BLaER1 (cell line): Measurements from ENCODE around the gene SERPINB4.

Experiments
- H3K27ac ChIP-seq: shearing (Covaris generic); formaldehyde crosslinking; 2 replicates; pipeline ENCODE4 v1.8.1; 2022
- H3K27me3 ChIP-seq: shearing (Covaris generic); formaldehyde crosslinking; 2 replicates; pipeline ENCODE4 v1.8.1; 2022
- H3K36me3 ChIP-seq: shearing (Covaris generic); formaldehyde crosslinking; 2 replicates; pipeline ENCODE4 v1.8.1; 2022
- H3K4me1 ChIP-seq: shearing (Covaris generic); formaldehyde crosslinking; 2 replicates; pipeline ENCODE4 v1.8.1; 2022
- H3K4me2 ChIP-seq: shearing (Covaris generic); formaldehyde crosslinking; 2 replicates; pipeline ENCODE4 v1.8.1; 2022
- H3K4me3 ChIP-seq: shearing (Covaris generic); formaldehyde crosslinking; 2 replicates; pipeline ENCODE4 v1.8.1; 2022
- H3K9ac ChIP-seq: shearing (Covaris generic); formaldehyde crosslinking; 2 replicates; pipeline ENCODE4 v1.8.1; 2022
- H3K9me3 ChIP-seq: shearing (Covaris generic); formaldehyde crosslinking; 2 replicates; pipeline ENCODE4 v1.8.1; 2022
- H4K20me1 ChIP-seq: shearing (Covaris generic); formaldehyde crosslinking; 2 replicates; pipeline ENCODE4 v1.8.1; 2022
- Cebpa-rat ChIP-seq: shearing (Covaris generic); IDR thresholded peaks from 2 replicates; pipeline ENCODE4 v1.8.1; 2022

Gene SERPINB4

DNA sequence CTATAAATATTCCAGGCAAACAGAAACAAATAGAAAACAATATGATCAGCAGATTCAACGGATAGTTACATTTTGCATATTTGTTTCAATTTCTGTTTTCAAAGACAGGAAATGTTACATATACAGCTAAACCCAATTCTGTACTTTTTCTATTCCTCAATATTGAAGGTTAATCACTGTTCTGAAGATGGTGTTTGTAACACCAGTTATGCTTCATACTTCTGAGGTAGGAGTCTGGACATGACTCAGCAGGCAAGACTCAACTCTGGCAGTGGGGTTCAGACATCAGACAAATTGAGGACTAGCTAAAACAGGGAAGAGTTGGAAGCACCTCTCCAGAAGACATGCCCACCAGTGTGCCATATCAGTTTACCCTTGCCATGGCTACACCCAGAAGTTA is 40.3 kb downstream of the SERPINB4 start:
- Histone ChIP-seq H3K4me1 (no peaks in the 10 kb centered on the region), H3K9ac (no peak overlapping the region), H3K27me3 (no peaks in the 10 kb centered on the region), H3K4me3 (no peak overlapping the region), H3K36me3 (no peaks in the 10 kb centered on the region), H3K9me3 (no peaks in the 10 kb centered on the region), H4K20me1 (no peaks in the 10 kb centered on the region), H3K4me2 (no peak overlapping the region), H3K27ac (no peak overlapping the region)
- no peak for TF ChIP-seq Cebpa-rat

GRCh38 chr18:63603355-63603754 is 40.7 kb downstream of the SERPINB4 start:
- no peak overlapping the region for H3K9ac ChIP-seq
- no peaks in the 10 kb centered on the region for H3K4me1 ChIP-seq
- H4K20me1 ChIP-seq = no peaks in the 10 kb centered on the region
- no peak overlapping the region for H3K4me3 ChIP-seq
- no peak for TF ChIP-seq Cebpa-rat
- no peak overlapping the region for H3K4me2 ChIP-seq
- H3K27ac ChIP-seq = no peak overlapping the region
- H3K27me3 ChIP-seq = no peaks in the 10 kb centered on the region
- no peaks in the 10 kb centered on the region for H3K9me3 ChIP-seq
- no peaks in the 10 kb centered on the region for H3K36me3 ChIP-seq

GRCh38 chr18:63596964-63597363 is 47.1 kb downstream of the SERPINB4 start:
- Histone ChIP-seq H3K27me3 (no peaks in the 10 kb centered on the region), H3K36me3 (no peaks in the 10 kb centered on the region), H3K9me3 (no peaks in the 10 kb centered on the region), H3K9ac (no peak overlapping the region), H3K27ac (no peak overlapping the region), H3K4me1 (no peaks in the 10 kb centered on the region), H4K20me1 (no peaks in the 10 kb centered on the region), H3K4me3 (no peak overlapping the region), H3K4me2 (no peak overlapping the region)
- TF ChIP-seq Cebpa-rat = no peak

- H3K9ac ChIP-seq = no peak overlapping the region
- H3K4me1 ChIP-seq = no peaks in the 10 kb centered on the region
- TF ChIP-seq Cebpa-rat = no peak
- H3K27ac ChIP-seq = no peak overlapping the region
- 0 out of 2 replicates have a peak, but pooled peaks cover 8% of the 10 kb centered on the region for H3K9me3 ChIP-seq
- H3K36me3 ChIP-seq = no peaks in the 10 kb centered on the region
- no peaks in the 10 kb centered on the region for H3K27me3 ChIP-seq
- H3K4me2 ChIP-seq = no peak overlapping the region
- H4K20me1 ChIP-seq = no peaks in the 10 kb centered on the region
- no peak overlapping the region for H3K4me3 ChIP-seq
Observed at GRCh38 chr18:63592471-63592870, 51.6 kb downstream of the SERPINB4 start.

DNA sequence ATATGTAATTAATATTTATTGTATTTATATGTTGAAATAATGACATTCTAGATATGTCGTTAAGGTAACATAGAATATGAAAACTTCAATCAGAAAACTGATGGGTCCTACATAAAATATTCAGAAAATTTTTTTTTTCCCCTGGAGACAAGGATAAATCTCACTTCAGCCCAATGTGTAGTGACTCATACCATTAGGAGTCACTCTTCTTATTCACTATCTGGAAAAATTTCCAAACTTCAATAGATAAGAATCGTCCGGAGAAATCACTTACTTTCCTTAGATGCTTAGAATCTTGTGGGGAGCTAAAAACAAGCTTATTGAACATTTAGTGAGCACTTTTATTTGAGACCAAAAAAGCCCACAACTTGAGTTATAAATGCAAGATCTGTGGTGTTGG is 52.3 kb downstream of the SERPINB4 start:
- Histone ChIP-seq H4K20me1 (no peaks in the 10 kb centered on the region), H3K9me3 (0 out of 2 replicates have a peak, but pooled peaks cover 8% of the 10 kb centered on the region), H3K4me3 (no peak overlapping the region), H3K4me2 (no peak overlapping the region), H3K9ac (no peak overlapping the region), H3K4me1 (no peaks in the 10 kb centered on the region), H3K36me3 (no peaks in the 10 kb centered on the region), H3K27me3 (no peaks in the 10 kb centered on the region), H3K27ac (no peak overlapping the region)
- no peak for TF ChIP-seq Cebpa-rat

DNA sequence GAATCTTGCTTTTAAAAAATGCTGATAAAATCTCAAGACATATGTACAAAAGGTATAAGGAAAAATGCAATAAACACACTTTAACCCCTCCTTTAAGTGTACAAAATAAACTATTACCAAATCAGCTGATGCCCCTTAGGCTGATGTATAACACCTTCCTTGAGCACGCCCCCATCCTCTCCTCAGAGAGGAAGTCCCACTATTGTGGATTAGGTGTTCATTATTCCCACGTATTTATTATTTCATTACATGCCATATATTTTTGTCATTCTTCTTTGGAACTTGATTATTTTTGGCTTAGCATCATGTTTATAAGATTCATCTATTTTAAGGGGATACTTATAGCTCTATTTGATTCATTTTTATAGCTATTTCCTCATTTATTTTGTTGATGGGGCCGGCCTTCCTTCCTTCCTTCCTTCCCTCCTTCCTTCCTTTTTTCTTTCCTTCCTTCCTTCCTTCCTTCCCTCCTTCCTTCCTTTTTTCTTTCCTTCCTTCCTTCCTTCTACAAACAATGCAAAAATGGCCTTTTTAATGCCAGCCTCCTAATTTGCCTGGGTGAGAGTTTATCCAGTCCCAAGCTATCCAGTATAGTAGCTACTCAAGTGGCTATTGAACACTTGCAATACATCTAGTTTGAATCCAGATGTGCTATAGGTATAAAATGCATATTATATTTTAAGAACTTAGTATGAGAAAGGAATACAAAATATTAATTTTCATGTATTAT is 52.9 kb downstream of the SERPINB4 start:
- Histone ChIP-seq H3K9ac (no peak overlapping the region), H3K9me3 (0 out of 2 replicates have a peak, but pooled peaks cover 8% of the 10 kb centered on the region), H3K27ac (no peak overlapping the region), H3K4me2 (no peak overlapping the region), H4K20me1 (no peaks in the 10 kb centered on the region), H3K4me3 (no peak overlapping the region), H3K36me3 (no peaks in the 10 kb centered on the region), H3K27me3 (no peaks in the 10 kb centered on the region), H3K4me1 (no peaks in the 10 kb centered on the region)
- TF ChIP-seq Cebpa-rat = no peak

- no peak overlapping the region for H3K4me2 ChIP-seq
- no peaks in the 10 kb centered on the region for H3K27me3 ChIP-seq
- H3K4me1 ChIP-seq = no peaks in the 10 kb centered on the region
- no peaks in the 10 kb centered on the region for H3K36me3 ChIP-seq
- no peak overlapping the region for H3K4me3 ChIP-seq
- no peak overlapping the region for H3K27ac ChIP-seq
- TF ChIP-seq Cebpa-rat = no peak
- H3K9me3 ChIP-seq = 0 out of 2 replicates have a peak, but pooled peaks cover 8% of the 10 kb centered on the region
- H4K20me1 ChIP-seq = no peaks in the 10 kb centered on the region
- no peak overlapping the region for H3K9ac ChIP-seq
Observed at GRCh38 chr18:63590373-63590772, 53.7 kb downstream of the SERPINB4 start.

DNA sequence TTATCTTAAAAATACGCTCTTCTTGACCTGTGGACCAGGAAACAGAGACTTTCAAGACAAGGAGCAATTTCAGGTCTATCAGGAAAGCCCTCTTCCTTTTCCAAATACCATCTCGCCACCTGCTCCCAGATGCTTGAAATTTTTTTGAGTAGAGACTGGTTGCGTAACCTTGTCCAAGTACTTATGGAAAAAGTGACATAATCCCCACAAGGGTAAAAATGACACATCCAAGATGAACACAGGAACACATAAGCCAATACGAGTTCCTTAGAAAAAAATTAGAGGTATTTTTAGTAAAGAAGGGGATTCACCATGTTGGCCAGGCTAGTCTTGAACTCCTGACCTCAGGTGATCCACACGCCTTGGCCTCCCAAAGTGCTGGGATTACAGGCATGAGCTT is 55.1 kb downstream of the SERPINB4 start:
- Histone ChIP-seq H3K4me2 (no peak overlapping the region), H3K9me3 (0 out of 2 replicates have a peak, but pooled peaks cover 8% of the 10 kb centered on the region), H3K27me3 (no peaks in the 10 kb centered on the region), H4K20me1 (no peaks in the 10 kb centered on the region), H3K4me1 (no peaks in the 10 kb centered on the region), H3K4me3 (no peak overlapping the region), H3K36me3 (no peaks in the 10 kb centered on the region), H3K27ac (no peak overlapping the region), H3K9ac (no peak overlapping the region)
- TF ChIP-seq Cebpa-rat = peak; percentile 34; the same call in 1 of the 2 replicates
